Measurements from ENCODE around the gene BCL7A. TPM values are rescaled to one million over a fixed set of nuclear protein-coding genes. Genes with fewer than 3 reads are reported as not detected.

BCL7A gene
- total and polyA plus RNA-seq, 7 donors: 3.6 to 14.3 (median 11.3) TPM

- Histone ChIP-seq H3K36me3 (ENCODE audit: insufficient read depth in 1 of 2, low read depth in 1 of 2) (peaks cover 3 to 34% of the 10 kb centered on the region in 2 donors), H3K9me3 (no peaks in the 10 kb centered on the region), H3K27me3 (ENCODE audit: insufficient read depth in 3 of 3, low read length in 2 of 3) (no peaks in the 10 kb centered on the region), H3K4me1 (peaks cover 56% of the 10 kb centered on the region), H3K27ac (peak overlapping the region; percentile 98), H3K4me3 (peak overlapping the region; percentile 97)
- peak; percentile 14 to 43 (median 28) for ATAC-seq
- no peak for DNase-seq
- WGBS, 3 donors: 27 to 64% (median 35%) methylated on average over 9 of the region's 9 CpGs
- TF ChIP-seq CTCF (IDR thresholded peaks at IDR 0.05): no peak
- intact Hi-C loops (cut with DNase I): loop anchor here (5.0 kb wide), 2 partner anchors 36 to 41 kb away; no protein-coding TSS in a partner anchor
Measured at GRCh38 chr12:122081083-122081696, 59.5 kb downstream of the BCL7A start.

- 1 to 9% (median 1%) methylated on average over 7 of the region's 7 CpGs for WGBS, 3 donors
- peak in 1 of 2 donors; percentile 41 for DNase-seq
- Histone ChIP-seq H3K9me3 (no peaks in the 10 kb centered on the region), H3K27me3 (ENCODE audit: insufficient read depth in 3 of 3, low read length in 2 of 3) (no peaks in the 10 kb centered on the region), H3K36me3 (ENCODE audit: insufficient read depth in 1 of 2, low read depth in 1 of 2) (peaks cover 3 to 40% of the 10 kb centered on the region in 2 donors), H3K27ac (peak overlapping the region; percentile 98), H3K4me3 (peak overlapping the region; percentile 97), H3K4me1 (peaks cover 62% of the 10 kb centered on the region)
- intact Hi-C loops (cut with DNase I): loop anchor here (5.0 kb wide), 2 partner anchors 36 to 41 kb away; no protein-coding TSS in a partner anchor
- no peak for TF ChIP-seq CTCF (IDR thresholded peaks at IDR 0.05)
- ATAC-seq: no peak
Measured at GRCh38 chr12:122081697-122082221, 60.1 kb downstream of the BCL7A start.

- peaks cover 65% of the 10 kb centered on the region for H3K4me1 ChIP-seq
- 69 to 78% (median 73%) methylated on average over 6 of the region's 6 CpGs for WGBS, 3 donors
- peak overlapping the region; percentile 98 for H3K27ac ChIP-seq
- H3K4me3 ChIP-seq: peak overlapping the region; percentile 97
- TF ChIP-seq CTCF (IDR thresholded peaks at IDR 0.05): no peak
- no peaks in the 10 kb centered on the region for H3K9me3 ChIP-seq
- intact Hi-C loops (cut with DNase I): loop anchor here (5.0 kb wide), 2 partner anchors 35 to 40 kb away; no protein-coding TSS in a partner anchor
- no peaks in the 10 kb centered on the region for H3K27me3 ChIP-seq (ENCODE audit: insufficient read depth in 3 of 3, low read length in 2 of 3)
- ATAC-seq (no peak), DNase-seq (no peak)
- peaks cover 3 to 42% of the 10 kb centered on the region in 2 donors for H3K36me3 ChIP-seq (ENCODE audit: insufficient read depth in 1 of 2, low read depth in 1 of 2)
Measured at GRCh38 chr12:122082621-122083356, 61.1 kb downstream of the BCL7A start.

GRCh38 chr12:122084857-122085405 lies 63.2 kb downstream of the BCL7A start:
- H3K27ac ChIP-seq: peak overlapping the region; percentile 92
- intact Hi-C loops (cut with DNase I): loop anchor here (5.0 kb wide), 3 partner anchors 32 to 42 kb away; no protein-coding TSS in a partner anchor

More at GRCh38 chr12:122084857-122085405, 63.2 kb downstream of the BCL7A start:
- Histone ChIP-seq H3K4me3 (no peak overlapping the region), H3K4me1 (peaks cover 83% of the 10 kb centered on the region), H3K36me3 (ENCODE audit: insufficient read depth in 1 of 2, low read depth in 1 of 2) (peaks cover 3 to 53% of the 10 kb centered on the region in 2 donors), H3K27me3 (ENCODE audit: insufficient read depth in 3 of 3, low read length in 2 of 3) (no peaks in the 10 kb centered on the region), H3K9me3 (no peaks in the 10 kb centered on the region)
- ATAC-seq (no peak), DNase-seq (no peak)
- TF ChIP-seq CTCF (IDR thresholded peaks at IDR 0.05): no peak
- 70 to 90% (median 82%) methylated on average over 13 of the region's 13 CpGs for WGBS, 3 donors
